Mucosa of descending colon (tissue), 3 donors: ENCODE results near the gene SNX9. TPM values are rescaled to one million over a fixed set of nuclear protein-coding genes. Genes with fewer than 3 reads are reported as not detected.
A peak's percentile ranks its signal among the peaks of the same experiment; 100 is the strongest.

Experiments
- ATAC-seq: fragments of 200-7000 bp; cut with Tn5 transposase; one replicate; pipeline ENCODE4 v1.9.1; 2020; ENCODE audit warnings: mild to moderate bottlenecking, moderate library complexity
- DNase-seq, 3 donors: peaks; one replicate each; pipeline ENCODE4 v3.0.0-alpha.2; 2020
- H3K36me3 ChIP-seq: fragments of 200-600 bp; one replicate; pipeline ENCODE4 v1.8.0; 2021; ENCODE audit warnings: low read depth, mild to moderate bottlenecking
- H3K4me1 ChIP-seq: fragments of 200-600 bp; one replicate; pipeline ENCODE4 v1.8.0; 2021; ENCODE audit warnings: low read depth, mild to moderate bottlenecking
- H3K4me3 ChIP-seq: fragments of 200-600 bp; one replicate; pipeline ENCODE4 v1.8.0; 2021; ENCODE audit warnings: mild to moderate bottlenecking
- H3K9me3 ChIP-seq: fragments of 200-600 bp; one replicate; pipeline ENCODE4 v1.8.0; 2021; ENCODE audit warnings: mild to moderate bottlenecking
- CTCF ChIP-seq: fragments of 200-600 bp; IDR thresholded peaks from one replicate; pipeline ENCODE4 v1.8.0; 2022; ENCODE audit warnings: antibody characterized with exemption, mild to moderate bottlenecking
- intact Hi-C, 2 donors: fragments of 100-400 bp; cut with DNase I in 1 of 2; cut with micrococcal nuclease in 1 of 2; formaldehyde crosslinking; loops; one replicate each; pipeline versions ENCODE4 v1.11.0 to v1.11.1; 2022; cut with DNase I, micrococcal nuclease
- total RNA-seq, 3 donors: library from RNA; stranded (reverse); fragmentation: NEBNext Ultra II Directional in 2 of 3; extraction: Animal tissue kit (Norgen Biotek cat#: 25700) in 2 of 3; gene quantifications; one replicate each; pipeline versions ENCODE4 v1.2.1 to v1.2.4, GENCODE V29; 2021 to 2023
- donor health status: DM: no; HTN: no; CAD: no; lungs with moderate emphysema.
- donor health status: DM: no; HTN: no; CAD: no.
- donor health status: DM: no; HTN: yes; CAD: no.

The SNX9 gene
- total RNA-seq, 3 donors from 2014 or later = 55.0 to 69.6 (median 68.0) TPM

GRCh38 chr6:157811476-157812173 lies 11.4 kb upstream of the SNX9 start:
- DNase-seq (no peak), ATAC-seq (no peak)
- no peaks in the 10 kb centered on the region for H3K36me3 ChIP-seq
- H3K4me1 ChIP-seq = no peaks in the 10 kb centered on the region
- TF ChIP-seq CTCF = no peak
- no peaks in the 10 kb centered on the region for H3K9me3 ChIP-seq
- H3K4me3 ChIP-seq = no peak overlapping the region
- intact Hi-C loops = no loop called here

GRCh38 chr6:157812425-157813171 lies 10.4 kb upstream of the SNX9 start:
- ATAC-seq = no peak
- no peaks in the 10 kb centered on the region for H3K9me3 ChIP-seq
- no peak for DNase-seq
- intact Hi-C loops = no loop called here
- no peak for TF ChIP-seq CTCF
- H3K4me3 ChIP-seq = no peak overlapping the region
- no peaks in the 10 kb centered on the region for H3K4me1 ChIP-seq
- no peaks in the 10 kb centered on the region for H3K36me3 ChIP-seq

GRCh38 chr6:157813191-157813590 lies 9.9 kb upstream of the SNX9 start:
- Histone ChIP-seq H3K36me3 (no peaks in the 10 kb centered on the region), H3K4me3 (no peak overlapping the region), H3K9me3 (no peaks in the 10 kb centered on the region), H3K4me1 (no peaks in the 10 kb centered on the region)
- intact Hi-C loops = no loop called here
- ATAC-seq (peak; percentile 28), DNase-seq (peak in 1 of 3 donors; percentile 26)
- no peak for TF ChIP-seq CTCF

- no peak for DNase-seq
- no peak for TF ChIP-seq CTCF
- H3K9me3 ChIP-seq = no peaks in the 10 kb centered on the region
- no peak overlapping the region for H3K4me3 ChIP-seq
- H3K4me1 ChIP-seq = no peaks in the 10 kb centered on the region
- intact Hi-C loops = no loop called here
- peak; percentile 34 for ATAC-seq
- no peaks in the 10 kb centered on the region for H3K36me3 ChIP-seq
Measured at GRCh38 chr6:157813750-157814455, 9.1 kb upstream of the SNX9 start.

- Histone ChIP-seq H3K4me1 (no peaks in the 10 kb centered on the region), H3K4me3 (no peak overlapping the region), H3K36me3 (no peaks in the 10 kb centered on the region), H3K9me3 (no peaks in the 10 kb centered on the region)
- DNase-seq (no peak), ATAC-seq (peak; percentile 40)
- no peak for TF ChIP-seq CTCF
- intact Hi-C loops = no loop called here
Measured at GRCh38 chr6:157814883-157815282, 8.2 kb upstream of the SNX9 start.
